Caco-2 (cell line): ENCODE results near the gene IGFBP6. TPM values are rescaled to one million over a fixed set of nuclear protein-coding genes. Genes with fewer than 3 reads are reported as not detected.

ENCODE experiments used
- BruUV-seq: library from RNA; stranded (reverse); fragments of 400-500 nt; replicated peaks from 2 replicates; lab custom pipeline; 2021; lab: Mats Ljungman, UMichigan
- CTCF ChIA-PET: fragments of 300-600 bp; sonication (Branson Sonifier 250); formaldehyde crosslinking; loops from one replicate; lab custom pipeline; 2022; ENCODE audit warnings: antibody characterized with exemption; lab: Charles Lee
- POLR2A ChIA-PET: fragments of 300-600 bp; sonication (Branson Sonifier 250); formaldehyde crosslinking; loops from one replicate; lab custom pipeline; 2022; ENCODE audit warnings: antibody characterized with exemption; lab: Charles Lee
- DNase-seq, 2 experiments: peaks; one replicate each; pipeline versions ENCODE4 v3.0.0 to v3.0.0-alpha.2; 2020 to 2022
- H3K27me3 ChIP-seq: replicated peaks from 2 replicates; pipeline ENCODE4 v1.6.0; 2011; ENCODE audit warnings: low read length; ENCODE audit not compliant: control insufficient read depth, insufficient read depth
- H3K36me3 ChIP-seq: 2 replicates; pipeline ENCODE4 v1.5.1; 2011; ENCODE audit warnings: low read length; ENCODE audit not compliant: control insufficient read depth, insufficient read depth
- H3K4me1 ChIP-seq: fragments of 250-450 bp; sonication (Bioruptor Pico); 2 replicates; pipeline ENCODE4 v1.5.1; 2020; ENCODE audit warnings: mild to moderate bottlenecking
- H3K4me3 ChIP-seq: 2 replicates; pipeline ENCODE4 v1.5.1; 2011; ENCODE audit warnings: low read depth, mild to moderate bottlenecking, control low read depth, low read length
- H3K9me3 ChIP-seq: fragments of 250-450 bp; sonication (Bioruptor Pico); 2 replicates; pipeline ENCODE4 v1.5.1; 2020; ENCODE audit warnings: mild to moderate bottlenecking, moderate library complexity
- H3K27ac Mint-ChIP-seq: one replicate; pipeline ENCODE4 v1.8.0; 2022; ENCODE audit warnings: mixed read lengths; ENCODE audit not compliant: unreplicated experiment
- H3K27me3 Mint-ChIP-seq: one replicate; pipeline ENCODE4 v1.8.0; 2022; ENCODE audit warnings: mixed read lengths; ENCODE audit not compliant: insufficient read depth, unreplicated experiment
- H3K36me3 Mint-ChIP-seq: one replicate; pipeline ENCODE4 v1.8.0; 2022; ENCODE audit warnings: mild to moderate bottlenecking, mixed read lengths; ENCODE audit not compliant: insufficient read depth, unreplicated experiment
- H3K4me1 Mint-ChIP-seq: one replicate; pipeline ENCODE4 v1.8.0; 2022; ENCODE audit warnings: low read depth, mixed read lengths; ENCODE audit not compliant: unreplicated experiment
- H3K4me3 Mint-ChIP-seq: one replicate; pipeline ENCODE4 v1.8.0; 2022; ENCODE audit warnings: mild to moderate bottlenecking, moderate library complexity, mixed read lengths; ENCODE audit not compliant: unreplicated experiment
- H3K9me3 Mint-ChIP-seq: one replicate; pipeline ENCODE4 v1.8.0; 2022; ENCODE audit warnings: mixed read lengths; ENCODE audit not compliant: unreplicated experiment
- intact Hi-C: fragments of 100-400 bp; cut with micrococcal nuclease; formaldehyde crosslinking; loops from one replicate; pipeline ENCODE4 v1.10.0; 2022; ENCODE audit not compliant: unreplicated experiment
- total RNA-seq: library from RNA; stranded (reverse); gene quantifications from 2 replicates; pipeline ENCODE4 v1.2.3, GENCODE V29; 2022
- TF ChIP-seq, protein P1 (sequence below), 2 experiments: fragments of 200-600 bp in 1 of 2; IDR thresholded peaks; 1 replicate in 1 of 2; 2 replicates in 1 of 2; pipeline versions ENCODE4 v1.5.1 to v1.8.0; 2011 to 2022; ENCODE audit warnings: antibody characterized with exemption in 1 of 2, control low read depth in 1 of 2, inconsistent platforms in 1 of 2, low read depth in 1 of 2, low read length in 1 of 2, mild to moderate bottlenecking in 1 of 2, moderate library complexity in 1 of 2; ENCODE audit not compliant: insufficient read depth in 1 of 2, severe bottlenecking in 1 of 2, unreplicated experiment in 1 of 2

The IGFBP6 gene
- total RNA-seq, 1 experiment from 2014 or later = 34.7 TPM

DNA sequence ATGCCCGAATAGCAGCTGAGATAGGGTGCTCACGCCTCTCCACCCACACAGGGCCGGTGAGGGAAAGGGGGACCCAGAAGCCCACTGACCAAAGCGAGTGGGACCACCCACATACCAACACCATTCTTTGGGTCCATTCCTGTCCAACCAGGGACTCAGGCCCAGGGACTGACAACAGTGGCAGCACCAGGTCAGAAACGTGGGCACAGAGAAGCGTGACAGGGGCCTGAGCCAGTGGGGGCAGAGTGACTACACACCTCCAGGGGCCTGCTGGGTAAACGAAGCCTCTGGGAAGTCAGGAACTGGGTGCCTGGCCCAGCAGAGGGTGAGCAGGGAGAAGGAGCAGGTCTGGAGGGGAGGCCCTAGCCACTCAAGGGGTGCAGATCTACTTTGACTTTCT is 32.0 kb upstream of the IGFBP6 start:
- peak in 1 of 2 experiments; percentile 34 for DNase-seq
- H3K36me3 ChIP-seq = peaks cover 3% of the 10 kb centered on the region; the same call in 1 of the 2 replicates
- Mint-ChIP-seq H3K4me3 (no peak overlapping the region), H3K27ac (peak overlapping the region; percentile 34), H3K36me3 (peaks cover 4% of the 10 kb centered on the region), H3K9me3 (no peaks in the 10 kb centered on the region), H3K4me1 (peaks cover 6% of the 10 kb centered on the region), H3K27me3 (no peaks in the 10 kb centered on the region)
- POLR2A ChIA-PET = interaction anchor here (1.0 to 1.3 kb wide), 2 partner anchors 13 to 37 kb away, joined by 4 to 18 read pairs; partner anchors contain the start of genes SOAT2 and SPRYD3
- TF ChIP-seq, protein P1, sequence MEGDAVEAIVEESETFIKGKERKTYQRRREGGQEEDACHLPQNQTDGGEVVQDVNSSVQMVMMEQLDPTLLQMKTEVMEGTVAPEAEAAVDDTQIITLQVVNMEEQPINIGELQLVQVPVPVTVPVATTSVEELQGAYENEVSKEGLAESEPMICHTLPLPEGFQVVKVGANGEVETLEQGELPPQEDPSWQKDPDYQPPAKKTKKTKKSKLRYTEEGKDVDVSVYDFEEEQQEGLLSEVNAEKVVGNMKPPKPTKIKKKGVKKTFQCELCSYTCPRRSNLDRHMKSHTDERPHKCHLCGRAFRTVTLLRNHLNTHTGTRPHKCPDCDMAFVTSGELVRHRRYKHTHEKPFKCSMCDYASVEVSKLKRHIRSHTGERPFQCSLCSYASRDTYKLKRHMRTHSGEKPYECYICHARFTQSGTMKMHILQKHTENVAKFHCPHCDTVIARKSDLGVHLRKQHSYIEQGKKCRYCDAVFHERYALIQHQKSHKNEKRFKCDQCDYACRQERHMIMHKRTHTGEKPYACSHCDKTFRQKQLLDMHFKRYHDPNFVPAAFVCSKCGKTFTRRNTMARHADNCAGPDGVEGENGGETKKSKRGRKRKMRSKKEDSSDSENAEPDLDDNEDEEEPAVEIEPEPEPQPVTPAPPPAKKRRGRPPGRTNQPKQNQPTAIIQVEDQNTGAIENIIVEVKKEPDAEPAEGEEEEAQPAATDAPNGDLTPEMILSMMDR (IDR thresholded peaks at IDR 0.05; ENCODE audit: insufficient read depth in 1 of 2, low read depth in 1 of 2, low read length in 1 of 2, severe bottlenecking in 1 of 2, unreplicated experiment in 1 of 2) = no peak
- CTCF ChIA-PET = interaction anchor here (0.6 to 3.2 kb wide), 31 partner anchors 8 to 314 kb away, joined by 3 to 95 read pairs (median 5); partner anchors contain the start of genes AAAS, CSAD, EIF4B and ESPL1
- no TSS peak for BruUV-seq
- H3K4me3 ChIP-seq = no peak overlapping the region
- H3K9me3 ChIP-seq = no peaks in the 10 kb centered on the region
- intact Hi-C loops = no loop called here
- H3K27me3 ChIP-seq = no peaks in the 10 kb centered on the region
- peaks cover 7% of the 10 kb centered on the region for H3K4me1 ChIP-seq

DNA sequence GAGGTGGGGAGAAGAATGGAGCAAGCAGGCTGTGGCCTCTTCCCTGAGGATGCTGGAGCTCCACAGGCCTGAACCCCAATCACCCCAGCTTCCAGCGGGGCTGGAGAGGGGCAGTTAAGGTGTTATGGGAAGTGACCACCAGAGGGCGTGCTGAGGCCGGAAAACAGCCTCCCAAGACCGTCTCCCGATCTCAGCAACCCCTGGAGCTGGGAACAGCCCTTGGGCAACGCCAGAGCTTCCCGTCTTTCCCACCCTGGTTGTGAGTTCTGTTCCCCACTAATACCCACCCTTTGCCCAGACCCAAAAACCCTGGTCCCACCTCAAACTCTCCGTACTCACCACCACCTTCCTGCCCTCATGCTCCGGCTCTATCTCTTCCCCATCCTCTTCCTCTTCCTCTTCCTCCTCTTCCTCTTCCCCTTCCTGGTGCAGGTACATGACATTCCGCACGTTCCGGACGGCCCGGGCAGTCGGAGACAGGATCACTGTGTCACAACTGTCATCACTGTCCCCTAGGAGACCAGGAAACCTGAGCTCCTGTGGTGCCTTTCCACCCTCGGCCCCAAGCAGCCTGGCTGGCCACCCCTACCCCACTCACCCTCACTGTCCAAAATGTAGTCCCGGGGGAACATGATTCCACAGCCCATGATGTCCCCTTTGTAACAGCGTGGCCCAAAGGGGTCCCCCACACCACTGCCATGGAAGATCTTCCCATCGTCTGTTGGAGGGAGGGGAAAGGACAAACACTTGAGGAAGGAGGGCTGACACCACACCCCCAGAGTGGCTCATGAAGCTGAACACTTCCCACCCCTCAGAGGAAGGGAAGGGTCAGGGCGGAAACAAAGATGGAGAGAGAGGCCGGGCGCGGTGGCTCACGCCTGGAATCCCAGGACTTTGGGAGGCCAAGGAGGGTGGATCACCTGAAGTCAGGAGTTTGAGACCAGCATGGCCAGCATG is 31.2 kb upstream of the IGFBP6 start:
- H3K4me1 ChIP-seq = peaks cover 7% of the 10 kb centered on the region
- BruUV-seq = no TSS peak

More for the DNA sequence above, 31.2 kb upstream of the IGFBP6 start:
- intact Hi-C loops = loop anchor here (1.0 kb wide), 3 partner anchors 33 to 221 kb away; no protein-coding TSS in a partner anchor
- H3K9me3 Mint-ChIP-seq = no peaks in the 10 kb centered on the region
- Histone ChIP-seq H3K9me3 (no peaks in the 10 kb centered on the region), H3K36me3 (peaks cover 3% of the 10 kb centered on the region; the same call in 1 of the 2 replicates), H3K4me3 (no peak overlapping the region), H3K27me3 (no peaks in the 10 kb centered on the region)
- TF ChIP-seq, protein P1 (IDR thresholded peaks at IDR 0.05; ENCODE audit: insufficient read depth in 1 of 2, low read depth in 1 of 2, low read length in 1 of 2, severe bottlenecking in 1 of 2, unreplicated experiment in 1 of 2) = peak; percentile 76 to 86
- ChIA-PET CTCF (interaction anchor here (0.6 to 3.2 kb wide), 34 partner anchors 9 to 1094 kb away, joined by 3 to 95 read pairs (median 4); partner anchors contain the start of genes AAAS, CSAD, EIF4B and ESPL1), POLR2A (interaction anchor here (1.0 to 1.3 kb wide), 2 partner anchors 13 to 36 kb away, joined by 4 to 18 read pairs; partner anchors contain the start of genes SOAT2 and SPRYD3)
- peak; percentile 79 to 83 for DNase-seq
- H3K27me3 Mint-ChIP-seq = no peaks in the 10 kb centered on the region
- H3K36me3 Mint-ChIP-seq = no peaks in the 10 kb centered on the region
- H3K4me3 Mint-ChIP-seq = peak overlapping the region; percentile 31
- peaks cover 6% of the 10 kb centered on the region for H3K4me1 Mint-ChIP-seq
- H3K27ac Mint-ChIP-seq = peak overlapping the region; percentile 14
